Heart left ventricle (tissue), 13 donors: Measurements from ENCODE around the gene SLC9A9.

Experiments used
- CTCF ChIP-seq, 12 donors: fragments of 200-600 bp; sonication (generic) in 4 of 12; IDR thresholded peaks; one replicate each; pipeline versions ENCODE4 v1.5.0 to v1.8.0; 2018 to 2022; ENCODE audit warnings: antibody characterized with exemption in 12 of 12, mild to moderate bottlenecking in 5 of 12
- POLR2A ChIP-seq, 2 donors: fragments of 450-650 bp; IDR thresholded peaks; one replicate each; pipeline ENCODE4 v1.6.1; 2017; ENCODE audit warnings: antibody characterized with exemption in 2 of 2, mild to moderate bottlenecking in 2 of 2, moderate library complexity in 2 of 2
- donor health status: ischemic (EF 13 %, LVEDD 7.1; RV severe dilation, severe dysfunction).
- donor health status: DM: no; HTN: yes; CAD: no.
- donor health status: DM: no; HTN: no; CAD: no.
- donor health status: ischemic (EF 25% LVEDD 6.9; RV normal size, moderate dysfunction).
- donor health status: ischemic (EF 25% LVEDD 5.7; RV mildly dilated, moderate dysfunction).
- donor health status: ischemic (EF 35%, LVEDD 5.7; RV mildly dilated, moderate dysfunction).
- donor health status: nonischemic (EF 11% LVEDD 7.7; RV severe dilation, severe dysfunction).
- donor health status: DM: yes; HTN: yes; CAD: no.
- donor health status: PGD.
- donor health status: ischemic (EF 29% LVEDD 5.4; RV normal size, mild dysfunction).
- donor health status: nonischemic (EF 23%, LVEDD 6.1; RV moderate dilation, normal function).

DNA sequence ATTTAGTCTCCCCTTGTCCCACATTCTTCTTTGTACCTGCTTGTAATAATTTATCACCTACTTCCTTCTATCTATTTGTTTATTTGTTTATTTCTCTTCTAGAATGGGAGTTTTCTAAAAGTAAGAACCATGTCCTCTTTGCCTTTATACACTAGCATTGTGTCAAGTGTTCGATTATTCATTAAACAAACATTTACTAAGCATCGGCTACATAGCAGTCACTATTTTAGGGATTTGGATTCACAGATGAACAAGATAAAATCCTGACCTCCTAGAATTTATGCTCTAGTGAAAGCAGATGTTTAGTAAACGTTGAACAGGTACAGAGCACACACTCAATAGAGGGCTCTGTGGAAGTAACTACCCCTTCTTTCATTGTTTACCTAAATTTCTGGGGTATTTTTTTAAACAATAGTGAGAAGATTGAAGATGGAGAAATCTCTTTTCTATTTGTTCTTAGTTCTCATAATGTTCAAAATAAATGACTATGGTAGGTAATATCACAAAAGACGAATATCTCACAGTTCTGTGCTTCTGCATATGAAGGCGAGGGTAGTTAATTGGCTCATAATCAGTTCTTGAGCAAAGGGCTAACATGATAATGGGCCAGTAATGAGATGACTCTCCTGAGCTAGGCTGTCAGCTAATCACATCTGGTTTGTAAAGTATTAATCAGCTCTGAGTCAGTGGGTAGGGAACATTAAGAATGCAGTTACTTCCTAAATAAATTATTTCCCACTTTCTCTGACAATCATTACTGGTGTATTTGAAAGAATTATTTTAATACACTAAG, 111.9 kb downstream of the SLC9A9 start:
- TF ChIP-seq CTCF (IDR thresholded peaks at IDR 0.05) (no peak), POLR2A (IDR thresholded peaks at IDR 0.05) (no peak)
